GM12872 (cell line): ENCODE data around the gene NELL1.

Experiments used
- CTCF ChIP-seq: IDR thresholded peaks from 3 replicates; pipeline ENCODE4 v1.5.1; 2011; ENCODE audit warnings: low read depth, mild to moderate bottlenecking, low read length, moderate library complexity; ENCODE audit not compliant: insufficient read depth

NELL1 gene

GRCh38 chr11:20688761-20689160 is 19.4 kb downstream of the NELL1 start:
- no peak for TF ChIP-seq CTCF

GRCh38 chr11:20707876-20708275 is 38.5 kb downstream of the NELL1 start:
- TF ChIP-seq CTCF, result no peak

- TF ChIP-seq CTCF, result no peak
Observed at GRCh38 chr11:20712912-20713311, 43.5 kb downstream of the NELL1 start.

- no peak for TF ChIP-seq CTCF
Observed at GRCh38 chr11:20715464-20715863, 46.1 kb downstream of the NELL1 start.

GRCh38 chr11:20715931-20716330 is 46.5 kb downstream of the NELL1 start:
- no peak for TF ChIP-seq CTCF

- TF ChIP-seq CTCF, result no peak
Observed at GRCh38 chr11:20719821-20720220, 50.4 kb downstream of the NELL1 start.

- no peak for TF ChIP-seq CTCF
Observed at GRCh38 chr11:20723366-20723765, 54.0 kb downstream of the NELL1 start.
